Fibroblast of lung (primary cell): Measurements from ENCODE around the gene PDLIM7.

Source experiments
- CTCF ChIP-seq, 2 donors: IDR thresholded peaks in 1 of 2; conservative IDR thresholded peaks in 1 of 2; 1 replicate in 1 of 2; 2 replicates in 1 of 2; pipeline ENCODE4 v1.5.1; 2011 to 2012; ENCODE audit warnings: low read length in 2 of 2, control low read depth in 1 of 2, inconsistent platforms in 1 of 2, low read depth in 1 of 2, mild to moderate bottlenecking in 1 of 2
- EZH2 ChIP-seq: IDR thresholded peaks from 2 replicates; pipeline ENCODE4 v1.5.1; 2012; ENCODE audit warnings: low read length, control low read depth, mild to moderate bottlenecking; ENCODE audit errors: missing control alignments

DNA sequence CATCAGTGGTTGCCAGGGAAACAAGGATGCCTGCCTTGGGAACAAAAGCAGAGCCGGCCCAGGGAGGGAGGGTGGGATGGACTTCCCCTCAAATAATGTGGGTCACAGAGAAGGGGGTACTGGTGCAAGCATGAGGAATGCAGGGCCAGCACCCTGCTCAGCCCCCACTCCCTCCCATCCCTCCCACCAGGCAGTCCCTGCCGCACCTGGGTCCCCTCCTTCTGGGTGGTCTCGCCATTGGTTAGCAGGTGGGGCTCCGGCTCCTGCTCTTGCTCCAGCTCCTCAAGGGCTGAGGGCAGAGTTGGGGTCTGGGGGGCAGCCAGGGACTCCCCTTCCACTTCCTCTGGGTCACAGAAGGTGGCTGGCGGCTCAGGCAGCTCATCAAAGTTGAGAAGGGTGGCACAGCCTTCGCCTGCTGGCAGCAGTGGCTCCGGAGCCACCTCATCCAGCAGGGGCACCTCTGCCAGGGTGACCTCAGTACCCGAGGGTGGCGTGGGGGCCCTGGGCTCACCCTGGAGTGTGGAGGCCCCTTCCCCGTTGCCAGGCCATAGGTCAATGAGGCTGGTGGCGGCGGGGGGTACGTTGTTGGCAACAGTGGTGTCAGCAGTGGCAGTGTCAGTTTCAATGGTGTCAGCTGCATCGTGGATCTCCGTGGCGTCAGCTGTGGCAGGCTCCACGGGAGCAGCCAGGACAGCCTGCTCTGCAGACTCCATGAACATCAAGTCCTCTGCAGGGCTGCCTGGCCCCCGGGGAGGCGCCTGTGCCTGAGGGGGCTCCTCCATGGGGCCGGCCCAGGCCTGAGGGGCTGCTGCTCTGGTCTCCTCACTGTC lies 39.3 kb downstream of the PDLIM7 start:
- TF ChIP-seq EZH2 (no peak), CTCF (conservative IDR thresholded peaks at IDR 0.05 in 1 of 2, IDR thresholded peaks at IDR 0.05 in 1 of 2; ENCODE audit: low read depth in 1 of 2, low read length in 2 of 2) (no peak)
